Liver (tissue), 9 donors: Measurements from ENCODE around the gene CX3CR1. TPM values are rescaled to one million over a fixed set of nuclear protein-coding genes. Genes with fewer than 3 reads are reported as not detected.
"Not testable (repeated sequence)": the region's sequence is repeated elsewhere in the genome, so short reads cannot be mapped to it uniquely, and the experiment has no call there.

Source experiments
- DNase-seq: peaks from one replicate; pipeline ENCODE4 v3.0.0-alpha.2; 2017; ENCODE audit warnings: low spot score
- H3K27ac ChIP-seq, 2 donors: one replicate each; pipeline ENCODE4 v1.7.0; 2013; ENCODE audit warnings: inconsistent platforms in 2 of 2, low read length in 2 of 2, control low read depth in 1 of 2, low read depth in 1 of 2, mild to moderate bottlenecking in 1 of 2
- H3K27me3 ChIP-seq, 4 donors: one replicate each; pipeline versions ENCODE4 v1.6.1 to v1.7.0; 2013; ENCODE audit warnings: low read length in 3 of 4, inconsistent platforms in 1 of 4, mild to moderate bottlenecking in 1 of 4, moderate library complexity in 1 of 4; ENCODE audit not compliant: control insufficient read depth in 4 of 4, insufficient read depth in 4 of 4
- H3K36me3 ChIP-seq, 4 donors: one replicate each; pipeline versions ENCODE4 v1.6.1 to v1.7.0; 2013; ENCODE audit warnings: low read length in 3 of 4, mild to moderate bottlenecking in 3 of 4, low read depth in 1 of 4, moderate library complexity in 1 of 4; ENCODE audit not compliant: control insufficient read depth in 4 of 4, insufficient read depth in 3 of 4
- H3K4me1 ChIP-seq, 4 donors: one replicate each; pipeline versions ENCODE4 v1.6.1 to v1.7.0; 2013; ENCODE audit warnings: low read length in 3 of 4, mild to moderate bottlenecking in 3 of 4, moderate library complexity in 1 of 4; ENCODE audit not compliant: control insufficient read depth in 4 of 4, insufficient read depth in 4 of 4
- H3K4me3 ChIP-seq, 3 donors: one replicate each; pipeline versions ENCODE4 v1.6.1 to v1.7.0; 2013; ENCODE audit warnings: low read length in 3 of 3, control low read depth in 1 of 3, low read depth in 1 of 3, mild to moderate bottlenecking in 1 of 3
- H3K9ac ChIP-seq, 2 donors: one replicate each; pipeline ENCODE4 v1.7.0; 2013; ENCODE audit warnings: low read length in 2 of 2, mild to moderate bottlenecking in 2 of 2, moderate library complexity in 2 of 2, control low read depth in 1 of 2, low read depth in 1 of 2
- H3K9me3 ChIP-seq, 4 donors: one replicate each; pipeline versions ENCODE4 v1.6.1 to v1.7.0; 2013; ENCODE audit warnings: low read length in 3 of 4; ENCODE audit not compliant: control insufficient read depth in 4 of 4
- ATF3 ChIP-seq: IDR thresholded peaks from 2 replicates; pipeline ENCODE4 v1.6.1; 2016; ENCODE audit warnings: antibody characterized with exemption
- CTCF ChIP-seq: fragments of 150-350 bp; IDR thresholded peaks from 2 replicates; pipeline ENCODE4 v1.5.1; 2017; ENCODE audit warnings: improper control_type of control experiment, low read depth, low read length; ENCODE audit not compliant: missing input control
- EGR1 ChIP-seq, 2 donors: IDR thresholded peaks; 2 replicates each; pipeline ENCODE4 v1.6.1; 2016 to 2018; ENCODE audit warnings: antibody characterized with exemption in 2 of 2, low read depth in 2 of 2
- FOXA1 ChIP-seq: IDR thresholded peaks from 2 replicates; pipeline ENCODE4 v1.6.1; 2016; ENCODE audit warnings: antibody characterized with exemption
- FOXA2 ChIP-seq: IDR thresholded peaks from 2 replicates; pipeline ENCODE4 v1.6.1; 2016; ENCODE audit warnings: antibody characterized with exemption
- GABPA ChIP-seq, 2 donors: IDR thresholded peaks in 1 of 2; conservative IDR thresholded peaks in 1 of 2; 2 replicates each; pipeline ENCODE4 v1.6.1; 2016; ENCODE audit warnings: antibody characterized with exemption in 2 of 2, mild to moderate bottlenecking in 1 of 2, moderate library complexity in 1 of 2
- HNF4A ChIP-seq, 2 donors: conservative IDR thresholded peaks; 2 replicates each; pipeline ENCODE4 v1.6.1; 2016; ENCODE audit warnings: antibody characterized with exemption in 2 of 2, mild to moderate bottlenecking in 2 of 2
- HNF4G ChIP-seq: IDR thresholded peaks from 2 replicates; pipeline ENCODE4 v1.6.1; 2016; ENCODE audit warnings: antibody characterized with exemption
- JUND ChIP-seq, 2 donors: IDR thresholded peaks; 2 replicates each; pipeline ENCODE4 v1.6.1; 2016; ENCODE audit warnings: antibody characterized with exemption in 2 of 2
- MAX ChIP-seq: IDR thresholded peaks from 2 replicates; pipeline ENCODE4 v1.6.1; 2016; ENCODE audit warnings: antibody characterized with exemption
- NR2F2 ChIP-seq: IDR thresholded peaks from 2 replicates; pipeline ENCODE4 v1.6.1; 2016; ENCODE audit warnings: antibody characterized with exemption
- RAD21 ChIP-seq, 2 donors: IDR thresholded peaks; 2 replicates each; pipeline ENCODE4 v1.6.1; 2016; ENCODE audit warnings: antibody characterized with exemption in 2 of 2, mild to moderate bottlenecking in 2 of 2
- REST ChIP-seq: IDR thresholded peaks from 2 replicates; pipeline ENCODE4 v1.6.1; 2016; ENCODE audit warnings: antibody characterized with exemption, mild to moderate bottlenecking
- RXRA ChIP-seq, 2 donors: IDR thresholded peaks; 2 replicates each; pipeline ENCODE4 v1.6.1; 2017 to 2018; ENCODE audit warnings: antibody characterized with exemption in 2 of 2, mild to moderate bottlenecking in 1 of 2
- SP1 ChIP-seq: IDR thresholded peaks from 2 replicates; pipeline ENCODE4 v1.6.1; 2018; ENCODE audit warnings: antibody characterized with exemption, mild to moderate bottlenecking
- TAF1 ChIP-seq: conservative IDR thresholded peaks from 2 replicates; pipeline ENCODE4 v1.6.1; 2016; ENCODE audit warnings: antibody characterized with exemption, mild to moderate bottlenecking
- YY1 ChIP-seq: IDR thresholded peaks from 2 replicates; pipeline ENCODE4 v1.6.1; 2016; ENCODE audit warnings: antibody characterized with exemption, mild to moderate bottlenecking
- ZBTB33 ChIP-seq: IDR thresholded peaks from 2 replicates; pipeline ENCODE4 v1.6.1; 2016; ENCODE audit warnings: antibody characterized with exemption
- WGBS: extraction: QIAGEN DNeasy Blood & Tissue Kit; methylation state at CpG from one replicate; pipeline ENCODE4 v1.1.7; 2013; 5-methylcytosine and 5-hydroxymethylcytosine counted together
- polyA plus RNA-seq, 2 donors: library from polyadenylated mRNA; stranded (reverse) in 1 of 2; unstranded in 1 of 2; fragments of 200-250 nt in 1 of 2; fragments of >200 nt in 1 of 2; fragmentation: Nextera tagmentation in 1 of 2; extraction: Ambion mirVana in 1 of 2; gene quantifications; one replicate each; pipeline versions ENCODE4 v1.2.1 to v1.2.3, GENCODE V29; 2013 to 2015
- total RNA-seq, 2 donors: library from RNA; depleted of rRNA; stranded (reverse); fragments of >200 nt; gene quantifications; one replicate each; pipeline ENCODE4 v1.2.3, GENCODE V29; 2014
- donor health status: healthy.
- donor health status: healthy.
- donor health status: healthy.
- donor health status: healthy.
- donor health status: healthy.

The CX3CR1 gene
- total and polyA plus RNA-seq, 4 donors = 0.33 to 1.9 (median 0.55) TPM

- Histone ChIP-seq H3K27ac (no peak overlapping the region), H3K4me3 (no peak overlapping the region), H3K36me3 (no peaks in the 10 kb centered on the region), H3K9me3 (no peaks in the 10 kb centered on the region), H3K9ac (no peak overlapping the region), H3K27me3 (no peaks in the 10 kb centered on the region), H3K4me1 (no peaks in the 10 kb centered on the region)
- TF ChIP-seq FOXA1 = no peak
- TF ChIP-seq MAX = no peak
- no peak for TF ChIP-seq NR2F2
- no peak for TF ChIP-seq ATF3
- no peak for TF ChIP-seq EGR1 (IDR thresholded peaks at IDR 0.05; ENCODE audit: low read depth in 2 of 2)
- no peak for TF ChIP-seq YY1
- TF ChIP-seq FOXA2 = no peak
- TF ChIP-seq SP1 = no peak
- no peak for TF ChIP-seq CTCF
- TF ChIP-seq REST = no peak
- TF ChIP-seq RXRA (IDR thresholded peaks at IDR 0.05) = no peak
- TF ChIP-seq ZBTB33 = no peak
- no peak for TF ChIP-seq TAF1
- no peak for TF ChIP-seq JUND (IDR thresholded peaks at IDR 0.05)
- TF ChIP-seq HNF4A (conservative IDR thresholded peaks at IDR 0.05) = no peak
- no peak for TF ChIP-seq GABPA (IDR thresholded peaks at IDR 0.05 in 1 of 2, conservative IDR thresholded peaks at IDR 0.05 in 1 of 2)
- TF ChIP-seq HNF4G = no peak
- no peak for TF ChIP-seq RAD21 (IDR thresholded peaks at IDR 0.05)
- 84% methylated on average over 3 of the region's 4 CpGs for WGBS
- DNase-seq = no peak
These were observed 51.3 kb downstream of the CX3CR1 start for GRCh38 chr3:39228496-39228895.

- not testable (repeated sequence) for H3K9me3 ChIP-seq, H3K4me3 ChIP-seq, H3K4me1 ChIP-seq, H3K9ac ChIP-seq, H3K27me3 ChIP-seq, H3K36me3 ChIP-seq, H3K27ac ChIP-seq, DNase-seq
- WGBS = 92% methylated on average over 26 of the region's 32 CpGs
These were observed 52.2 kb downstream of the CX3CR1 start for GRCh38 chr3:39227596-39227995.
